Activated CD4-positive, alpha-beta T cell treated with anti-CD3 and anti-CD28 coated beads for 4 hours (primary cell): ENCODE results near the gene ENOX1.

Source experiments
- DNase-seq, 2 donors: peaks; one replicate each; pipeline ENCODE4 v3.0.0-alpha.2; 2020

Gene ENOX1

DNA sequence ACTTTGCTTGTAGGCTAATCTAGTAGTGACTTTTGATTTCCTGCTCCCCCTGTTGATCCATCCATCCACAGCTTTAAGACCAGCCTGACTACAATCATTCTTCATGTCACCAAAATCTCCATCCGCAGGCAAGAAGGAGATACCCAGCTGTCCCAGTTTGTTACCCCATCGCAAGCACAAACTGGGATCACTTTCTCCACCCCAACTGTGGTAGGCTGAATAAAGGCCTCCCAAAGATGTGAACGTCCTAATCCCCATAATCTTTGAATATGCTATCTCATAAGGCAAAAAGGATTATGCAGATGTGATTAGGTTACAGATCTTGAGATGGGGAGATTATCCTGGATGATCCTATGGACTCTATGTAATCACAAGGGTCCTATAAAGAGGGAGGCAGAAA lies 202.0 kb downstream of the ENOX1 start:
- DNase-seq = no peak

DNA sequence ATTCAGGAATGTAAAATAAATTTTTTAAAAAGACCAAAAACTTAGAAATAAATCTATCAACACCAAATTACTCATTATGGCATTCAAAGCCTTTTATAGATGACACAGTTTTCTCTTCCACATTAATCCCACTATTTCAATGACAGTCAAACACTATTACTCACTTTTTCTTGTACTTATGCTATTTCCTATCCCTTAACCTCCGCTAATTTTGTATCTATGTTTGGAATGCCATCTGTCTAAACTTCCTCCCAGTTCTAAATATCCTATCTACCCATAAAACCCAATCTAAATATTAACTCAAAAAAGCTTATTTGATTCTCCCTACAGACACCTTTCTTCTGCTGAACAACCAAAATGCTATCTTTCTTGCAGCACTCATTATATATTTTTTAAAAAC lies 203.5 kb downstream of the ENOX1 start:
- DNase-seq = no peak

DNA sequence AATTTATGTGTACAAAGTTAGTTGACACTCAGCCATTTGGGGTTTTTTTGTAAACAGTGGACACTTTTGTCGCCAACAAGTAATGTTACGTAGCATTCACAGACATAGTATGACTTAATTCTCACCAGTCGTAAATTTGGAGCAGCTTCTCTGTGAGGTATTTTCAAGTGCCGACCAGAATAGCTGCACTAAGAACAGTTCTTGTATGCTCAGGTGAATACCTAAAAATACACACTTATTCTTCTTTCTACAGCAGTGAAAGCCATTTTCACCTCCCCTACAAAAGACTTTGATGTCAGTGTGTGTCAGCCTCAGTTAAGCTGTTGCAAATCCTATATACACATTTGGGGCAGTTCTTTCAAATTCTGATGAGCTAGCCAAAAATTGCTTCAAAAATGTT lies 206.5 kb downstream of the ENOX1 start:
- DNase-seq = no peak

DNA sequence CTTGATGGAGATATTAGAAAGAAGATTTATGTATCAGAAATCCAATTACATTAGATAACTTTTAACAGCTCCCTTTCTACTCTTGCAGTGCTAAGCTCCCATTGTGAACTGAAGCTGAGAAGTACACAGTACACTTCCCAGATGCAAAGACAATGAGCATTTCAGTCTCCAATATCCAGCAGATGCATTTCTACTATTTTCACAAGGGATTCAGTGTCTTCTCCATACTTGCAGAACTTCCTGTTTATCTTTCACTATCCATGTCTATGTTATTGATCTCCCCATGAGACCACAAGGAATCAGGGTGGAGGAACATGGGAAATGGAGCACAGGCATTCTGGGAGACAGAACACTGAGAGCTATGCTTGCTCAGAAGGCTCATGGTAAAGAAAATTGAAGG lies 207.5 kb downstream of the ENOX1 start:
- DNase-seq = no peak

DNA sequence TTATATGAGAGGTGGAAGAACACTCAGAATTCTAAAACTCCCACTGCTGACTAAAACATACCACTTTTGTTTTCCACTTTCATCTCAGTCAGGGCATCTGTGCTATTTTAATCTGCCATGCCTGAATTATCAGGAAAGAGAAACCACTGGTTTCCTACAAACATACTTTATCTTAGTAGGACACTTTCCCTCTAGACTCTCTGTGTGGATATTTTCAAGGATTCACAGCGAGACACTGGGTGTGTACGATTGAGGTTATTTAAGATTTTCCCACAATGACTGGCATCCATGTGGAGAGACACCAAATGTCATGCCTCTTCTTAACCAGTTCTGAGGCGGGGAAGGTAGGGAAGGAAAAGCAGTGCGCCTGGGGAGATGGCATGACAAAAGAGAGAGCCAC lies 212.2 kb downstream of the ENOX1 start:
- DNase-seq = no peak

DNA sequence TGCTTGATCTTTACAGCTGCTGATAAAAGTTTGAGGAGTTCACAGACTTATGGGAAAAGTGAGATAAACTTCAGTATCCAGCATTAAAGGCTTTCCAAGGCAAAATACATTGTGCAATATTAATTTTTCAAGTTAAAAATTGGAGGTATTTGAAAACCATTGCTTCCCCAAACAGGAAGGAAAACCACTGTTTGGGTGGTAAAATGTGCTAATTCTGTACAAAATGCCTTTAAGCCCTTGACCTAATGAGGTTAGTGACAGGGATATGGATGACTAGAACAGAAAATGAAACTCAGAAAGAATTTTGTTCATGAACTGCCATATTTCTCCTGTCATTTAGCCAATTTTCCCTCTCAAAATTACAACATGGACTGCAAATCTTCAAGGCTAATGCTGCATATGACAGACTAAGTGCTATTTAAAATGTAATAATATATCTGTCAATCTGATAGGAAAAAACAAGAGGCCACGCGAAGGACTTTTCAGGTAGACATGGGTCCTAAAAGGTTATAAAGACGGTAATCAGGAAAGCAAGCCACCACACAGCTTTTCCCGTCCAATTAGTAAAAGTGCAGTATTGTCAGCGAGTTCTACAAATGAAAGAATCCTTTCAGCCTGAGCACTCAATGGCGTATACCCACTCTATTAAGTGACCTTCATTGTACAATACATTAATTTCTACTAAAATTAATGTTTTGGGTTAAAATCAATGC lies 212.8 kb downstream of the ENOX1 start:
- no peak for DNase-seq

DNA sequence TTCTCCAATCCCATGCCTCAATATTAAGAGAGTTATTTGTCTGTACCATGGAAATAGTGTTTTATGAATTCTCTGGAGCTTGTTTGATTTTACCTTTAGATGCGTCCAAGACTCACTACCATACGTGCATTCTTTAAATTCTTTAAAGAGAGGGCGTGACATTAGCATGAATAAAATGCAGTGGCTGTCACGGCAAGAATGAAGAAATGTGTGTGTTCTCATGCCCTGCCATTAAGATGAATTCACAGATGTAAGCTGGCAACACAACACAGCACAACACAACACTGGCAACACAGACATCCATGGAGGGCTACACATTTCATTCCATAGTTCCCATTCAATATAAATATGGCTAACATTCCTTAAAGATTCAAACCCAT lies 213.4 kb downstream of the ENOX1 start:
- no peak for DNase-seq

DNA sequence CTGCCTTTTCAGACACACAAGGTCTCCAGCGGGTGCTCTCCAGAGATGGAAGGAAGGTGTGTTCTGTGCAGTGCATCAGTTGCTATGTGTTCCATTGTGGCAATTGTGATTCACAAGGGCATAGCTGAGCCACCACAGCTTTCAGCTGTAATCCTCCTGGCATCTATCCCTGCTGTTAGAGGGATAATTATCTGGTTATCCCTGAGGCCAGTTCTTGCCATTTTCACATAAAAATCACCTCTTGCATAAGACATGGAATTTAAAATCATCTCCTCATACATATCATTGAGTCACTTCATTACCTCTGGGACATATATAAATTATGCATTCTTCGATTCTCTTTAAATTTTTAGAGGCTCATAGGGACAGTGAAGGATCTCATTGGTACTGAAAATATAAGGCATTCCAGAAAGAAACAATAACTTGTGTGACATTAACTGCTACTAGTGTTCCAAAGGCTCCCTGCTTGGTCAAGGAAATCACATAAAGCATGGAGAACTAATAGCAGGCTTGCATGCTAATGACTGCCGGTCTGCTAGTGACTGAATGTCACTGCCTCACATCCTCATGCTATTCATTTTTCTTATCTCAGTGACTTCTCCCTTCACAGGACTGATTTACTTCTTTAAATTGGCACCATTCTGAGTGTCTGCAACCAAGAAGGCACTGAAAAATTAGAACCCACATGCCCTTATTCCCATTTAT lies 214.0 kb downstream of the ENOX1 start:
- DNase-seq = no peak

DNA sequence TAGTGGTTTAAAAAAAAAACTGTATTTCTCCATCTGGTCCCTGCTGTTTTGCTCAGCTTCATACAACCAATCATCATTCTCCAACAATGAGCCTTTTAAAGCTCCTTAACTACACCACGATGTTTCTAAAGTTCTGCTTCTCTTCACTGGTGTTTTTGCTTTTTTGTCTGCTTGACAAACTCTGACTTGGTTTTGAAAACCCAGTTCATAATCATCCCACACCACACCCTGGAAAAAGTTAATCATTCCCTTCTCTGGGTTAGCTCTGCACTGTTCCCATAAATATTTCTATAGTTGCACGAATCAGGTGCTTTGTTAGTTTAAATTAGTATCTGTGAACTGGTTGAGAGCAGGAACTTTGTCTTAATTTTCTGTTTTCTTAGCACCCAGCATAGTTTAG lies 217.1 kb downstream of the ENOX1 start:
- DNase-seq = no peak

DNA sequence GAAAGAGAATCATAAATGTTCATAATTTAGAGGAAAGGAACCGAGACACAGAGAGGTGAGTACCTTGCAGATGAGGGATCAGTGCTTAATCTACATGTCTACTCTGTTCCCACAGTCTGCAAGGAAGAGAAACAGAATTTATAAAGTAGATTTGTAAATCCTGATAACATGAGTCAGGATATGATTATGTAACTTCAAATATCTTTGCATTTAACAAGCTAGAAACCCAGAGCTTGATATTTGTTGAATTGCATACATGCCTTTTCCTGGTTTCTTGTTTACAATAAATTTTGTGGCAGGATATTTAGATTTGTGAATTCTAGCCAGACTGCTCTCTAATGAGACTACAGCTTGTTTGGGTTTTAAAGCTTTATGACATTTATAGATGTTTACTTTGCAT lies 219.2 kb downstream of the ENOX1 start:
- DNase-seq = no peak

DNA sequence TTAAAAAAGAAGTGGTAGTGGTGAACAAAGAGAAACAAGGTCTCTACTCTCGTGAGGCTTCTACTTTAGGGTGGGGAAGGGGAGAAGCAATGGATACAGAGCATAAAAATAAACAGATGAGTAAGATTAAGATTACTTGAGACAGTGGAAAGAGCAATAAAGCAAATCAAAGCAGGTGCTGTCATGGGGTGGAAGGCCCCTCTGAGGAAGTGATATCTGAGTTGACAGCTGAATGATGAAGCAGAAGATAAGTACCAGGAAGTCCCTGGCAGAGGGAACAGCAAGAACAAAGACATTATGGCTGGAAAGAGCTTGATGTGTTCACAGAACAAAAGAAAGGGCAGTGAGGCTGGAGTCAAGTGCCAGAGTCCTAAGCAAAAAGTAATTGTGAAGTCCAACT lies 221.8 kb downstream of the ENOX1 start:
- DNase-seq = no peak

DNA sequence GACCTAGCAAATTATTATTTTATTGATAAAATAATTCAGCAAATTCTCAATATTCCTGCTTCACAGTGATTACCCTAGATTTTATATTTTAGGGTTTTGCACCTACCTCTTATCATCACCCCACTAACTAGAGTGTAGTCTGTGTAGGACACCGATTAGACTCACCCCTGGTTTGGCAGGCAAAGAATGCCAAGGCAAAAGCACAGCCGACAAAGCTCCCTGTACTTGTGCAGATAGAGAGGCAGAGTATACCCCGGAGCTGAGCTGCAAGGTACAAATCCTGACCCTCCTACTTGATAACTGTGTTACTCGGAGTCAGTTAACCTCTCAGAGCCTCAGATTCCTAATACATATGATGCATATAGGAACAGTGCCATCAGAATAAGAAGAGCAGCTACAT lies 225.7 kb downstream of the ENOX1 start:
- DNase-seq = no peak

DNA sequence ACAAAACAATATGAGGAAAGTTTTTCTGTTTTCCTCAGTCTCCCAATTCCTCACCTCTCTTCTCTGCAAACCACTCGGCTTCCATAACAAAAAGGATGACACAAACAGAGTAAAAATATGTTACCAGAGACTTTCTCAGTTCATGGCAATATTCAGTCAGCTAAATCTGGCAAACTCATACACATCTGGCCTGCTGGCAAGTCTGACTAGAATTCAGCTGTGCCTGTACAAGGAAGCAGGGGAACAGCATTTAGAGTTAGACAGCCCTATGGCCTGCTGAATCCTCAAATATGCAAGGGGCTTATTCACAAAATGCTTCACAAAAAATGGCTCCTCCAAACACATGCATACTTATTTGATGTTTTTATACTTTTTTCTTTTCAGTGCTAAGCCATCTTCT lies 227.8 kb downstream of the ENOX1 start:
- no peak for DNase-seq

DNA sequence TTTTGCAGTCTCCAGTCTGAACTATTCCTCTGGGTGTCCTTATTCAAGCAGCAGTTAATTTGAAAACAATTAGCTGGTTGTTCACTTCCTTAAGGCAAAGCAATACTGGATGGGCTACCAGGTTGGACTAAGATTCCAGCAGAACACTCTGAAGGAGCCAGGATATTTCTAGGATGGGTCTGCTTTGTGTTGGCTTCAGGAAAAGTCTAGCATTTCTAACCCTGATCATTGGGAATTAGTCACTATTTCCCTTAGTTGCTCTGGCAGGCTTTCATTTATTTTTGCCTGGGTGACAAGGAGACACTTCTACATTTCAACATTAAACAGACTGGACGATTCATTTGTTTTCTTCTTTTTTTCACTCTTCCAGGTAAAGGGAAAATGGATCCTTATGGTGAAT lies 228.4 kb downstream of the ENOX1 start:
- no peak for DNase-seq

DNA sequence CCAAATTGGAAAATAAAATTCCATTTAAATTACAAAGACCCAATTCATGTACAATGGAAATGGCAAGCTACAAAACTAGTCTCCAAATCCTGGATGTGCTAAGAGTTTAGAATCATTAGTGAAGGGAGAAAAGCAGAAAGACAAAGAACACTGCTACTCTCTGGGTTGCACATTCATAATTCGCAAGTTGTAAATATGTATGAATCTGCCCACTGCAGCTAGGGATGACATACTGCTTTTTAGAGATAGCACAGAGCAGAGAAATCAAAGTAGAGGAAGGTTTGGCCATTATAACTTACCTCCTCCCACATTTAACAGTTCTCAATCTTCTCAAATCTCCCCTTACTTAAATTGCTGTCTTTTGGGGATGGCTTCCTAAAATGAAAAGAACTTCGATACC lies 231.1 kb downstream of the ENOX1 start:
- no peak for DNase-seq

DNA sequence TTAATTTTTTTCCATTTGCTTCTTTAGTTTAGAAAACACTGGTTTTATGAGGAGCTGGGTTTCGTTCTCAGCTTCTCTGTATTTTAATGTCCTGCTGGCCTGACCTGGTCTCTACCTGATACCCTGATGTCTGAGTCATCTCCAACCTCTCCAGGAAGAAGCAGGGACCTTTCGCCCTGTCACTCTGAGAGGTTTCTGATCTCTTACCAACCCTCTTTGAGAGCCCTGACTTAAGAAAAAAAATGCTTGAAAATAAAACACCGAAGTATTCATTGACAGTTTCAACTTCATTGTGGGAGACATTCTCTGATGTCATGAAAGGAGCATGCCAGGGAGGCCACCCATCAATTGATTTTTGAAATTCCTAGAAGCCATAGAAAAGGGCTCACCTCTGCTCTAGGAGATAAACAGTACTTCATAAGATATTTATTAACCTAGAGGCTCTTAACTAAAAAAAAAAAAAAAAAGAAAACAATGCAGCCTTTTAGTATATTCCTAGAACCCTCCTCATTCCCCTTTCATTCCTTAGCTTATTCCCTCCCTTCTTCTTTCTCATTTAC lies 234.8 kb downstream of the ENOX1 start:
- no peak for DNase-seq

DNA sequence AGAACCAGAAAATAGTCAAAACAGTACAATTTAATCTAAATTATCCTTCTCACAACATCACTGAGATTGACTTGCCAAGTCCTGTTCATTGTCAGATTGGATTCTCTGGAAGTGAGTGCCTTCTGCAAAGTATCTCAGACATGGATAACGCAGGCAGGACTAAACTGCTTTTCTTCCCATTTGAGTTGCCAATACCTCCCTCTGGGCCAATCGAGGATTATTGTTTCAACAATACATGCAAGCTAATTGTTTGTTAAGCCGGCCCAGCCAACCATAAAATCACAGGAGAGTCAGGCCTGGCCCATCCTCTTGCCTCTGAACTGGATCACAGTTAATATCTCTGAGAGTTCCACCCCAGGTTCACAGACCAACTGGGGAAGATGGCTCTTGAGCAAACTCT lies 240.0 kb downstream of the ENOX1 start:
- DNase-seq = no peak

DNA sequence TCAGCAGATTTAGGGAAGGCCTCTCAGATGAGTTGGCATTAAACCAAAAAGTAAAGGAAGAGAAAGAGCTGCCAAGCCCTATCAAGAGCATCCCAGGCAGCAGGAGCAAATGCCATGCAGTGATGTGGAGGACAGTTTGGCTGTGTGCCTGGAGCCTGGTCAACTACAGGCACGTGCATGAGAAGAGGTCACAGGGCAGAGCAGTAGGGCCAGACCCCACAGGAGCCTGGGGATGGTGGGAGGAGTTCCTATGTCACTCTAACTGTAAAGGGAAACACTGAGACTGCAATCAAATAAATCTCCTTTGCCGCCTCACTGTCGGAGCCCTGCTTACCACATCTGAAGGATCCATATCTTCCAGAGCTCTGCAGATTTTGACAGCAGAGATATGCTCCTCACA lies 240.5 kb downstream of the ENOX1 start:
- DNase-seq = no peak

DNA sequence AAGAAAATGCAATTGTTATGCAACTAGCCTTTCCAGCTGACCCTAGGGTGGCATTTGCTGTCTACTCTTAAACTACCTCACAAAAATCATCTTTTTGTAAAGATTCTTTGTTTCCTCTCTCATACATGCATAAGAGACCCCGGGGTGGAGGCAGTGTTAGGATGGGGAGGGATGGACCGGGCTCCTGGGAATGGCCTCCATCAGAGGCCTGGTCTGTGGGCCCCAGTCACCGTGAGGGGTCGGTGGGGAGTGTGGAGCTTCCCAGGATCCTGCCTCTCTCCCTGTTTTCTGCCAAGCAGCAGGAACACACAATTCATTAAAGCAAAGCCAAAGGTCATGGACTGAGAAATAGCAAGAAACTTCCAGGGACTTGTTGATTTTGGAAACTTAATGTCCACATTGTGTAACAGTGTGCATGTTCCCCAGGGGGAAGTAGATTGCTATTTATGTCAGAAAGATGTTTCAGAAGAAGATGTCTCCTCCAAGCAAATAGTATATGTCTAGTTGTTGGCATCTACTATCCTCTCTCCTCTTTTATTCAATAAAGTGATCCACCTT lies 241.4 kb downstream of the ENOX1 start:
- DNase-seq = no peak

DNA sequence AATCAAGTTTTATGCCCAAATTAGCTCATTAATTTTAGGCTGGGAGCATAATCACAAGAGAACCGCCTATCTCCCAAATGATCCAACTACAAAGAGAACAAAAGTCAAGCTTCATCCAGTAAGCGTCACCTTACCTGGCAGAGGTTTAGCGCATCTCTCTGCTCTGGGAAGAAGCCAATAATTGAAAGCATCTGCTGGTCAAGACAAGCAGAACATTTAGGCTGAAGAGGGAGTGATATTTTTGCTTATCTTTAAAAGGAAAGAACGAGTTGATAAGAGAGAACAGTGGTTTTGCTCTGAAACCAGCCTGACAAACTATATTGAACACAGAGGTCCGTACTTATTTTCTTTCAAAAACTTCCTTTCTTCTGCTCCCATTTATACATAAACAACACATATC lies 242.1 kb downstream of the ENOX1 start:
- no peak for DNase-seq

DNA sequence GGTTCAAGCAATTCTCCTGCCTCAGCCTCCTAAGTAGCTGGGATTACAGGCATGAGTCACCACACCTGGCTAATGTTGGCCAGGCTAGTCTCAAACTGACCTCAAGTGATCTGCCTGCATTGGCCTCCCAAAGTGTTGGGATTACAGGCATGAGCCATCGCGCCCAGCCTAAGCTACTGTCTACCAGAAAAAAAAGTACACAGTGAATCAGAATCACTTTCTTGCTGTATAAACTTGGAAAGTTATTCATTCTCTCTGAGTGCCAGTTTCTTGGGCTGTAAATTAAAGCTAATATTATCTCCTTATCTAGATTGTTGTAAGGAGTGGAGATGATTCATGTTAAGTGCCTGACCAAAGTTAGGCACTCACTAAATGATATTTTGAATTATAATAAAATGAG lies 242.8 kb downstream of the ENOX1 start:
- DNase-seq = no peak

DNA sequence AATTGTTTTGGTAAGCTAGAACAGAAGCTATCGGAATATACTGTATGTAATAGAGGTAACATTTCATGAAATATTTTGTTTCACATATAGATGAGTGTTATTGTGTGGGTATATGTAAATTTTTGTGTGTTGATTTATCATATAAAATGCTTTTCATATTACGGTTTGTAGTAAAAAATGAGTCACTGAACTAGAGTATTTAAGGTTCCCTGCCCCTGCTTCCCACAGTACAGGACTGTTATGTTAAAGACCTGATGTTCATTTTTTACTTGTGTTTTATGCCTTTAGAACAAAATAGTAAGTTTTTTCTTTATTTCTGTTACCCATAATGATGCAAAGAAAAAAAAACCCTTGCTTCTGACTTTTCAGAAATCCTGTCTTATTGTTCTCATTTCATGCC lies 243.4 kb downstream of the ENOX1 start:
- no peak for DNase-seq

DNA sequence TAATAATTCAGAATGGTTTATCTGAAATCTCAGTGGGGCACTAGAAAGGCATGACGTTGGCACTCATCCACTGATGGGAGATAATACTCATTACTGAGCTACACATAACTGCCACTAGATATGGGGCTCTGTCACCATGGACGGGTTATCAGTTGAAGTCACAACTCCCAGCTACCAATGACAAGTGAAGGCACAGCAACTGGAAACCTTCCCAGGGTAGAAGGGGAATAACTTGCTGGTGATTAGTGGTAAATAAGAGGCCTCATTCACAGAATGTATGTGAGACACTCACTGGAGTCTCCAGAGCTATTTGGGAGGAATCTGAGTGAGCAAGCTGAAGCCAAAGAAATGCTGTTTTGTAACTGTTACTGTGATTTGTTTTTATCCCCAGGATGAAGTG lies 249.6 kb downstream of the ENOX1 start:
- DNase-seq = no peak

DNA sequence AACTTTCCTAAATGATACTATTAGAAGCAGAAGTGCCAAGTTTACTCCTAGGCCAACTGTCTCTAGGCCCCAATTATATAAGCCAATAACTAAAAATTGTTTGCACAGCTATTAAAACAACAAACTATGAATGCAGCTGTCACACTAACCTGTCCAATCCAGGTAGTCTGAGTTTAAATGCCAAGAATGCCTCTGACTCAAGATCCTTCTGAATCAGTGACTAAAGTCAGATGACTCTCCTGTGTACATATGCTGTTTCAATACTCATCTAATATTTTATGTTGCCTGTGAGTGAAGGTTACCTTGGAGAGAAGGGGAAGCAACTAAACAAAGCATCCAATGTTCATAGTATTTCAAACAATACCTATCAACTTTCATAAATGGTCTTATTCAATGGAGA lies 257.0 kb downstream of the ENOX1 start:
- no peak for DNase-seq
